ENCODE measurements around the gene CLDN6. TPM values are rescaled to one million over a fixed set of nuclear protein-coding genes. Genes with fewer than 3 reads are reported as not detected.

CLDN6 gene
- total RNA-seq, 1 donor from 2014 or later = not detected

DNA sequence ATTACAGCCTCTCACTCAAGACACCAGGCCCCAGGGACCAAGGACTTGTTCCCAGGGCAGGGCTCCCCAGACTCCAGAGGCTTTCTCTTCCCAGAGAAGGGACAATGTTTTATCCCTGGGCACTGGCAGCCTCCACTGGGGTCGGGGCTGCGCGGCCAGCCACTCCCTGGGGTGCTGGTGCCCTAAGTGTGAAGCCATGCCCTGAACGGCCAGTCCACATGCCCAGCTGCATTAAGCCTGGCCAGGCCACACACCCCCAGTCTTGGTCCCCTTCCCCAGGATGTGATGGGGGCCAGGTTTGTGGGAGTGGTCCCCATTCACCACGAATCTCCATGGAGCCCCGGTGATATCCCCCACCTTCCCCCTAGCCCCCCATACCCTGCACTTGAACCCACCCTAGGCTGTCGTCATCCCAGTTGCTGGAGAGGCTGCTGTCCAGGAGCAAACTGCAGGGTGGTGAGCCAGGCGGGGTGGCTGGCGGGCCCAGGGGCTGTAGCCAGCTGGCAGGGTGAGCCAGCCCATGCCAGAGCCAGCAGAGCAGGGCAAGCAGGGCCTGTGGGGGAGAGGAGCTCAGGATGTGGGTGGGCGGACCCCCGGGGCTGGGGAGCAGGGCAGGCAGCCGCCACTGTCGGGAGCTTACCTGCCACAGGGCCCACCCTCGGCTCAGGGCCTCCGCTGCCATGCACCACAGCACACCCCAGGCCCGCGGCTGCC is 44.2 kb downstream of the CLDN6 start:
- no peak for DNase-seq

DNA sequence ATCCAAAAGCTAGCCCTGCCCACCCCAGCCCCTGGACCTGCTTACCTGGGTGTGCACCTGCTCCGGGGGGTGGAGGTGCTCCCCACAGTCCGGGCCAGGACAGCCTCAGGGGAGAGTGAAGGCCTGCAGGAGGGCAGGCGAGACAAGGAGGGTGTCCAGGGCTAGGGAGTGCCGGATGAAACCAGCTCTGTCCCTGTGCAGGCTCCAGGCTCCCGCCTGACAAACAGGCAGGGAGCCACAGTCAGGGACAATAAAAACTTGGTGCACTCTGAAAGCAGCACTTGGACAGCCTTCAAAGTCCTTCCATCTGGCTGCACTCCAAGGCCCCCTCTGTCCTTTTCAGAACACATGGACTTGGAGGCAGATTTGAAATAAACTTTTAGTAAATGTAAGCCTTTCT is 44.9 kb downstream of the CLDN6 start:
- H3K27ac ChIP-seq = no peak overlapping the region
- intact Hi-C loops (cut with DNase I) = no loop called here
- H3K4me1 ChIP-seq = peaks cover 16% of the 10 kb centered on the region
- peaks cover 4% of the 10 kb centered on the region for H3K27me3 ChIP-seq
- no peak for DNase-seq
- ATAC-seq = no peak
- TF ChIP-seq, protein P1, sequence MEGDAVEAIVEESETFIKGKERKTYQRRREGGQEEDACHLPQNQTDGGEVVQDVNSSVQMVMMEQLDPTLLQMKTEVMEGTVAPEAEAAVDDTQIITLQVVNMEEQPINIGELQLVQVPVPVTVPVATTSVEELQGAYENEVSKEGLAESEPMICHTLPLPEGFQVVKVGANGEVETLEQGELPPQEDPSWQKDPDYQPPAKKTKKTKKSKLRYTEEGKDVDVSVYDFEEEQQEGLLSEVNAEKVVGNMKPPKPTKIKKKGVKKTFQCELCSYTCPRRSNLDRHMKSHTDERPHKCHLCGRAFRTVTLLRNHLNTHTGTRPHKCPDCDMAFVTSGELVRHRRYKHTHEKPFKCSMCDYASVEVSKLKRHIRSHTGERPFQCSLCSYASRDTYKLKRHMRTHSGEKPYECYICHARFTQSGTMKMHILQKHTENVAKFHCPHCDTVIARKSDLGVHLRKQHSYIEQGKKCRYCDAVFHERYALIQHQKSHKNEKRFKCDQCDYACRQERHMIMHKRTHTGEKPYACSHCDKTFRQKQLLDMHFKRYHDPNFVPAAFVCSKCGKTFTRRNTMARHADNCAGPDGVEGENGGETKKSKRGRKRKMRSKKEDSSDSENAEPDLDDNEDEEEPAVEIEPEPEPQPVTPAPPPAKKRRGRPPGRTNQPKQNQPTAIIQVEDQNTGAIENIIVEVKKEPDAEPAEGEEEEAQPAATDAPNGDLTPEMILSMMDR (IDR thresholded peaks at IDR 0.05) = no peak
- no peaks in the 10 kb centered on the region for H3K9me3 ChIP-seq
- H3K36me3 ChIP-seq = no peaks in the 10 kb centered on the region
- H3K4me3 ChIP-seq = no peak overlapping the region

More for the DNA sequence above, 44.2 kb downstream of the CLDN6 start:
- intact Hi-C loops (cut with DNase I) = no loop called here
- no peaks in the 10 kb centered on the region for H3K27me3 ChIP-seq
- TF ChIP-seq, protein P1 (IDR thresholded peaks at IDR 0.05) = no peak
- ATAC-seq = no peak
- H3K4me3 ChIP-seq = no peak overlapping the region
- peaks cover 9% of the 10 kb centered on the region for H3K4me1 ChIP-seq
- no peaks in the 10 kb centered on the region for H3K9me3 ChIP-seq
- no peak overlapping the region for H3K27ac ChIP-seq
- no peaks in the 10 kb centered on the region for H3K36me3 ChIP-seq

DNA sequence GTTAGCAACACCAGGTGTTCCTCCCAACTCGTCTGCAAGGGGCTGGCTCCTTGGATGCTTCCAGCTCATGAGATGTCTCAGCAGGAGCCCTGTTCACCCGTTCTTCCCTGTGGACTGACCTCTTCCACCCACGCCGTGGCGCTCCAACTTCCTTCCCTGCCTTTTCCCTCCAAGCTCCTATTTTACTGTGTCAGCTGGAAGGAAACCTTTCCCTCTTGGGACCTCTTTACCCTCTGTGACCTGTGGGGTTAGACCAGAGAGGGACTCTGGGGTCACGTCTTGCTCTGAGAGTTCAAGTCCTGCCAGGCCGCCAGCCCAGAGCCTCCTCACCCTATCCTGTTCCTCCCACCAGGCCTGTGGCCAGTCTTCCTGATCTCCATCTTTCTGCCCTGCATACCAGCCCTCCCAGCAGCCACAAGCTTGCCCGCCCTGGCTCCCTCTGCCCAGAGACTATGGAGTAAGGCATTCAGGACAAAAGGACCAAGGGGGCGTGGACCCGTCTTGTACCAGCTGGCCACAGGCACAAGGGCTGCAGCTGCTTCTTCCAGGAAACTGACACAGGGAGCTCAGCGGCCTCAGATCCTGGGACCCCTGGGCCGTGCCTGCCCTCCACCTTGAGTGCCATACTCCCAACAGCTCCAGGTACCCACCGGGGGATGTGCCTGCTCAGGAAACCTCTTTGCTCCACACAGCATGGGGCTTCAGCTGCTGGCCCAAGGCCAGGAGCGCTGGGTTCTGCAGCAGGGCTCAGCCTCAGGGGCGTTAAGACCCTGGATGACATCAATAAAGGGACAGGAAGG is 45.8 kb downstream of the CLDN6 start:
- peaks cover 17% of the 10 kb centered on the region for H3K4me1 ChIP-seq
- intact Hi-C loops (cut with DNase I) = no loop called here
- H3K36me3 ChIP-seq = no peaks in the 10 kb centered on the region
- TF ChIP-seq, protein P1 (IDR thresholded peaks at IDR 0.05) = no peak
- no peak for ATAC-seq
- no peaks in the 10 kb centered on the region for H3K9me3 ChIP-seq
- no peak for DNase-seq
- no peak overlapping the region for H3K4me3 ChIP-seq
- H3K27ac ChIP-seq = no peak overlapping the region
- H3K27me3 ChIP-seq = peaks cover 13% of the 10 kb centered on the region

DNA sequence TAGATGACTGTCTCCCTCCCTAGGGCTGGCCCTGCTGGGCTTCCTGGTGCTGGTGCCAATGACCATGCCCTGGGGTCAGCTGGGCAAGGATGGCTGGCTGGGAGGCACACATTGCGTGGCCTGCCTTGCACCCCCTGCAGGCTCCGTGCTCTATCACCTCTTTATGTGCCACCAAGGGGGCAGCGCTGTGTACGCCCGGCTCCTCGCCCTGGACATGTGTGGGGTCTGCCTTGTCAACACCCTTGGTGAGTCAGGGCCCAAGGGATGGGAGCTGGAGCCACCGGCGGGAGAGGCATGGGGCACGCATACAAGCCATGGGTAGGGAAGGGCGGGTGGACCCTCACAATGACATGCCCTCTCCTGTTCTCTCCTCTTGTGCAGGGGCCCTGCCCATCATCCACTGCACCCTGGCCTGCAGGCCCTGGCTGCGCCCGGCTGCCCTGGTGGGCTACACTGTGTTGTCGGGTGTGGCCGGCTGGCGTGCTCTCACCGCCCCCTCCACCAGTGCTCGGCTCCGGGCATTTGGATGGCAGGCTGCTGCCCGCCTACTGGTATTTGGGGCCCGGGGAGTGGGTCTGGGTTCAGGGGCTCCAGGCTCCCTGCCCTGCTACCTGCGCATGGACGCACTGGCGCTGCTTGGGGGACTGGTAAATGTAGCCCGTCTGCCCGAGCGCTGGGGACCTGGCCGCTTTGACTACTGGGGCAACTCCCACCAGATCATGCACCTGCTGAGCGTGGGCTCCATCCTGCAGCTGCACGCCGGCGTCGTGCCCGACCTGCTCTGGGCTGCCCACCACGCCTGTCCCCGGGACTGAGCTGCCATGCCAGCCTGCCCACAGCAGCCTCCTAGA is 46.6 kb downstream of the CLDN6 start:
- intact Hi-C loops (cut with DNase I) = no loop called here
- no peak overlapping the region for H3K27ac ChIP-seq
- TF ChIP-seq, protein P1 (IDR thresholded peaks at IDR 0.05) = no peak
- H3K36me3 ChIP-seq = no peaks in the 10 kb centered on the region
- H3K27me3 ChIP-seq = peaks cover 22% of the 10 kb centered on the region
- H3K4me1 ChIP-seq = peaks cover 22% of the 10 kb centered on the region
- no peaks in the 10 kb centered on the region for H3K9me3 ChIP-seq
- DNase-seq = no peak
- ATAC-seq = no peak
- H3K4me3 ChIP-seq = no peak overlapping the region

DNA sequence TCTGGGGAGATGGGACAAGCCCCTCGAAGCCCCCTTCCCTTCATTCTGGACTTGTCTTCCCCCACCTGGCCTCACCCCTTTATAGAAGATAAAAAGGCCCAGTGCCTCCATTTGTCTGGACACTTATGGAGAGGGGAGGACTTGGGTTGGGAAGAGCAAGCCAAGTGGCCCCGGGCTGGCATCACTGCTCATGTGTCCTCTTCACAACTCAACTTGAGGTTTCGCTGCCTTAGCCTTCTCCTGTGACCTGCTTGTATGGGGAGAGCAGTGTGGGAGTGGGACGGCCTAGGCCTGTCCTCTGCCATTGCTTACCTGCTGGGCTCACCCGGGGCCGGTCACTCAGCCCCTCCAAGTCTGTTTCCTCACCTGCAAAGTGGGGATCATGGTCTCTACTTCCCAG is 47.4 kb downstream of the CLDN6 start:
- H3K27ac ChIP-seq = no peak overlapping the region

More for the DNA sequence above, 47.4 kb downstream of the CLDN6 start:
- Histone ChIP-seq H3K27me3 (peaks cover 29% of the 10 kb centered on the region), H3K4me1 (peaks cover 22% of the 10 kb centered on the region), H3K4me3 (peak overlapping the region; percentile 71), H3K9me3 (no peaks in the 10 kb centered on the region), H3K36me3 (no peaks in the 10 kb centered on the region)
- intact Hi-C loops (cut with DNase I) = no loop called here
- TF ChIP-seq, protein P1 (IDR thresholded peaks at IDR 0.05) = no peak
- no peak for ATAC-seq
- DNase-seq = no peak
